Caco-2 (cell line): Measurements from ENCODE around the gene TRIM8. TPM values are rescaled to one million over a fixed set of nuclear protein-coding genes. Genes with fewer than 3 reads are reported as not detected.

Source experiments
- Bru-seq: library from RNA; stranded (reverse); fragments of 400-500 nt; gene quantifications from one replicate; lab custom pipeline; 2021; lab: Mats Ljungman, UMichigan
- BruChase-seq, 2 experiments: library from RNA; stranded (reverse); fragments of 400-500 nt; gene quantifications; one replicate each; lab custom pipeline; 2021; lab: Mats Ljungman, UMichigan
- BruUV-seq: library from RNA; stranded (reverse); fragments of 400-500 nt; replicated peaks from 2 replicates; lab custom pipeline; 2021; lab: Mats Ljungman, UMichigan
- CTCF ChIA-PET: fragments of 300-600 bp; sonication (Branson Sonifier 250); formaldehyde crosslinking; loops from one replicate; lab custom pipeline; 2022; ENCODE audit warnings: antibody characterized with exemption; lab: Charles Lee
- POLR2A ChIA-PET: fragments of 300-600 bp; sonication (Branson Sonifier 250); formaldehyde crosslinking; loops from one replicate; lab custom pipeline; 2022; ENCODE audit warnings: antibody characterized with exemption; lab: Charles Lee
- DNase-seq, 2 experiments: peaks; one replicate each; pipeline versions ENCODE4 v3.0.0 to v3.0.0-alpha.2; 2020 to 2022
- H3K27me3 ChIP-seq: replicated peaks from 2 replicates; pipeline ENCODE4 v1.6.0; 2011; ENCODE audit warnings: low read length; ENCODE audit not compliant: control insufficient read depth, insufficient read depth
- H3K36me3 ChIP-seq: 2 replicates; pipeline ENCODE4 v1.5.1; 2011; ENCODE audit warnings: low read length; ENCODE audit not compliant: control insufficient read depth, insufficient read depth
- H3K4me1 ChIP-seq: fragments of 250-450 bp; sonication (Bioruptor Pico); 2 replicates; pipeline ENCODE4 v1.5.1; 2020; ENCODE audit warnings: mild to moderate bottlenecking
- H3K4me3 ChIP-seq: 2 replicates; pipeline ENCODE4 v1.5.1; 2011; ENCODE audit warnings: low read depth, mild to moderate bottlenecking, control low read depth, low read length
- H3K9me3 ChIP-seq: fragments of 250-450 bp; sonication (Bioruptor Pico); 2 replicates; pipeline ENCODE4 v1.5.1; 2020; ENCODE audit warnings: mild to moderate bottlenecking, moderate library complexity
- H3K27ac Mint-ChIP-seq: one replicate; pipeline ENCODE4 v1.8.0; 2022; ENCODE audit warnings: mixed read lengths; ENCODE audit not compliant: unreplicated experiment
- H3K27me3 Mint-ChIP-seq: one replicate; pipeline ENCODE4 v1.8.0; 2022; ENCODE audit warnings: mixed read lengths; ENCODE audit not compliant: insufficient read depth, unreplicated experiment
- H3K36me3 Mint-ChIP-seq: one replicate; pipeline ENCODE4 v1.8.0; 2022; ENCODE audit warnings: mild to moderate bottlenecking, mixed read lengths; ENCODE audit not compliant: insufficient read depth, unreplicated experiment
- H3K4me1 Mint-ChIP-seq: one replicate; pipeline ENCODE4 v1.8.0; 2022; ENCODE audit warnings: low read depth, mixed read lengths; ENCODE audit not compliant: unreplicated experiment
- H3K4me3 Mint-ChIP-seq: one replicate; pipeline ENCODE4 v1.8.0; 2022; ENCODE audit warnings: mild to moderate bottlenecking, moderate library complexity, mixed read lengths; ENCODE audit not compliant: unreplicated experiment
- H3K9me3 Mint-ChIP-seq: one replicate; pipeline ENCODE4 v1.8.0; 2022; ENCODE audit warnings: mixed read lengths; ENCODE audit not compliant: unreplicated experiment
- intact Hi-C: fragments of 100-400 bp; cut with micrococcal nuclease; formaldehyde crosslinking; loops from one replicate; pipeline ENCODE4 v1.10.0; 2022; ENCODE audit not compliant: unreplicated experiment
- long read RNA-seq: library from polyadenylated mRNA; stranded (forward); transcript quantifications from one replicate; pipeline ENCODE4 v2.0.0, GENCODE V29; 2022
- total RNA-seq: library from RNA; stranded (reverse); gene quantifications from 2 replicates; pipeline ENCODE4 v1.2.3, GENCODE V29; 2022
- TF ChIP-seq, protein P1 (sequence below), 2 experiments: fragments of 200-600 bp in 1 of 2; IDR thresholded peaks; 1 replicate in 1 of 2; 2 replicates in 1 of 2; pipeline versions ENCODE4 v1.5.1 to v1.8.0; 2011 to 2022; ENCODE audit warnings: antibody characterized with exemption in 1 of 2, control low read depth in 1 of 2, inconsistent platforms in 1 of 2, low read depth in 1 of 2, low read length in 1 of 2, mild to moderate bottlenecking in 1 of 2, moderate library complexity in 1 of 2; ENCODE audit not compliant: insufficient read depth in 1 of 2, severe bottlenecking in 1 of 2, unreplicated experiment in 1 of 2

The TRIM8 gene, protein sequence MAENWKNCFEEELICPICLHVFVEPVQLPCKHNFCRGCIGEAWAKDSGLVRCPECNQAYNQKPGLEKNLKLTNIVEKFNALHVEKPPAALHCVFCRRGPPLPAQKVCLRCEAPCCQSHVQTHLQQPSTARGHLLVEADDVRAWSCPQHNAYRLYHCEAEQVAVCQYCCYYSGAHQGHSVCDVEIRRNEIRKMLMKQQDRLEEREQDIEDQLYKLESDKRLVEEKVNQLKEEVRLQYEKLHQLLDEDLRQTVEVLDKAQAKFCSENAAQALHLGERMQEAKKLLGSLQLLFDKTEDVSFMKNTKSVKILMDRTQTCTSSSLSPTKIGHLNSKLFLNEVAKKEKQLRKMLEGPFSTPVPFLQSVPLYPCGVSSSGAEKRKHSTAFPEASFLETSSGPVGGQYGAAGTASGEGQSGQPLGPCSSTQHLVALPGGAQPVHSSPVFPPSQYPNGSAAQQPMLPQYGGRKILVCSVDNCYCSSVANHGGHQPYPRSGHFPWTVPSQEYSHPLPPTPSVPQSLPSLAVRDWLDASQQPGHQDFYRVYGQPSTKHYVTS
- total RNA-seq (40.9 and 44.4 TPM in 2 replicates), Bru-seq, nascent RNA (percentile 64 among the genes with signal in this experiment), BruChase-seq, experiment 1, labeled RNA remaining after a 2-hour chase (percentile 70 among the genes with signal in this experiment), BruChase-seq, experiment 2, labeled RNA remaining after a 6-hour chase (percentile 77 among the genes with signal in this experiment)
- long read RNA-seq, full-length matches to known transcripts: 44 of 87 reads
- long read RNA-seq, partial matches to known transcripts: 4 of 87 reads
- long read RNA-seq, other reads (novel, unspliced or antisense): 39 of 87 reads

DNA sequence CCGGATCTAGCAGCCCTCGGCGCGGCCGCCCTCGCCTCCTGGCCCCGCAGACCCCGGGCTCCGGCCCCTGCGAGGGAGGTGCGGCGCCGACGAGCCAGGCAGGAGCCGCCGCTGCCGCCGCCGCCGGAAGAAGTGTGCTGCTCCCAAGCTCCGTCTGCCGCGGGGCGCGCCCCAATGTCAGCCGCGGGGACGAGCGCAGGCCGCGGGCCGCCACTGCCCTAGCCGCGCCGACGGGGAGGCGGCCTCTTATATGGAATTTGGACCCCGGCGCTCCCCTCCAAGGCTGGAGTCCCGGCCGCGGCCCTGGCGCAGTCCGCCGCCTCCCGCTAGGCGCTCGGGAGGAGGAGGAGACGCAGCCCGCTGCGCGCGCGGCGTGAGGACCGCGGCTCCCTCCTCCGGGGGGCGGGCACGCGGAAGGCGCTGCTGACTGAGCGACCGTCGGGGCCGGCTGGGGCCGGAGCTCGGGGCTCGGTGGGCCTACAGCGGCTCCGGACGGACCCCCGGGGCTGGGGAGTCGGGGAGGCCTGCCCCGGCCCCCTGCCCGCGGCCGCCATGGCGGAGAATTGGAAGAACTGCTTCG, at the start of gene TRIM8:
Gene TRIM8 (plus strand): TSS at position 414 of the 580 bp plus-strand sequence. CDS start 139 bp downstream, at position 553.
- BruUV-seq: no TSS peak
- Mint-ChIP-seq H3K4me3 (peak within 1 kb of the TSS; percentile 92), H3K4me1 (peaks cover 18% of the 10 kb centered on the region), H3K27ac (peak within 1 kb of the TSS; percentile 84), H3K27me3 (no peaks in the 10 kb centered on the region), H3K36me3 (peaks cover 23% of the 10 kb centered on the region), H3K9me3 (no peaks in the 10 kb centered on the region)
- no peaks in the 10 kb centered on the region for H3K27me3 ChIP-seq
- POLR2A ChIA-PET: interaction anchor here (0.5 to 0.8 kb wide), 2 partner anchors 16 to 70 kb away, joined by 3 to 9 read pairs; partner anchors contain the start of gene ARL3
- no peaks in the 10 kb centered on the region for H3K9me3 ChIP-seq
- intact Hi-C loops: loop anchor here (2.0 kb wide), 1 partner anchor 35 kb away; no protein-coding TSS in a partner anchor
- peak within 1 kb of the TSS; percentile 74 for H3K4me3 ChIP-seq
- peak; percentile 62 to 66 for DNase-seq
- H3K36me3 ChIP-seq: no peaks in the 10 kb centered on the region
- TF ChIP-seq, protein P1, sequence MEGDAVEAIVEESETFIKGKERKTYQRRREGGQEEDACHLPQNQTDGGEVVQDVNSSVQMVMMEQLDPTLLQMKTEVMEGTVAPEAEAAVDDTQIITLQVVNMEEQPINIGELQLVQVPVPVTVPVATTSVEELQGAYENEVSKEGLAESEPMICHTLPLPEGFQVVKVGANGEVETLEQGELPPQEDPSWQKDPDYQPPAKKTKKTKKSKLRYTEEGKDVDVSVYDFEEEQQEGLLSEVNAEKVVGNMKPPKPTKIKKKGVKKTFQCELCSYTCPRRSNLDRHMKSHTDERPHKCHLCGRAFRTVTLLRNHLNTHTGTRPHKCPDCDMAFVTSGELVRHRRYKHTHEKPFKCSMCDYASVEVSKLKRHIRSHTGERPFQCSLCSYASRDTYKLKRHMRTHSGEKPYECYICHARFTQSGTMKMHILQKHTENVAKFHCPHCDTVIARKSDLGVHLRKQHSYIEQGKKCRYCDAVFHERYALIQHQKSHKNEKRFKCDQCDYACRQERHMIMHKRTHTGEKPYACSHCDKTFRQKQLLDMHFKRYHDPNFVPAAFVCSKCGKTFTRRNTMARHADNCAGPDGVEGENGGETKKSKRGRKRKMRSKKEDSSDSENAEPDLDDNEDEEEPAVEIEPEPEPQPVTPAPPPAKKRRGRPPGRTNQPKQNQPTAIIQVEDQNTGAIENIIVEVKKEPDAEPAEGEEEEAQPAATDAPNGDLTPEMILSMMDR (IDR thresholded peaks at IDR 0.05; ENCODE audit: insufficient read depth in 1 of 2, low read depth in 1 of 2, low read length in 1 of 2, severe bottlenecking in 1 of 2, unreplicated experiment in 1 of 2): no peak
- peaks cover 11% of the 10 kb centered on the region for H3K4me1 ChIP-seq
- CTCF ChIA-PET: interaction anchor here (0.6 to 2.2 kb wide), 9 partner anchors 15 to 194 kb away, joined by 3 to 11 read pairs (median 5); partner anchors contain the start of genes ACTR1A and SUFU

DNA sequence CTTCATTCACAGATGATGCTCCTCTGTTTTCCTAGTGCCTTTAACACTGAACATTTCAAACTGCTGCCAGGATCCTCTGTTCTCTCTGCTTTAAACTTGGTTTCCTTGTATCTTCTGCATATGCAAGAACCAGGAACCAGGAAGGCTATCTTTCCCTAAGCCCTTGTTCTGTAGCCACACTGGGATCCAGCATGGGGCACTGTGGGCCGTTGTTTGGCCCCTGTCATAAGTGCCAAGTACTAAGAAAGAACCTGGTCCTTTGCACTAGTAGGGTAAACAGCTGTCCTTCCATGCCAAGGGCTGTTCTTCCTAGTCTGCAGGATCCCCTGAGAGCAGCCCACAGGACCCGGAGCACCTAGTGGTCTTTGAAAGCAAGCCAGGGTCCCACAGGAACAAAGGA, 49.0 kb upstream of the TRIM8 start:
- TF ChIP-seq, protein P1 (IDR thresholded peaks at IDR 0.05; ENCODE audit: insufficient read depth in 1 of 2, low read depth in 1 of 2, low read length in 1 of 2, severe bottlenecking in 1 of 2, unreplicated experiment in 1 of 2): no peak
- no TSS peak for BruUV-seq
- ChIA-PET POLR2A (no interaction called here), CTCF (interaction anchor here (1.2 to 1.9 kb wide), 3 partner anchors 11 to 87 kb away, joined by 3 to 16 read pairs (median 4); no protein-coding TSS in a partner anchor)
- no peak for DNase-seq
- Histone ChIP-seq H3K4me3 (no peak overlapping the region), H3K36me3 (no peaks in the 10 kb centered on the region), H3K9me3 (no peaks in the 10 kb centered on the region), H3K27me3 (no peaks in the 10 kb centered on the region), H3K4me1 (peaks cover 24% of the 10 kb centered on the region)
- no peaks in the 10 kb centered on the region for H3K27me3 Mint-ChIP-seq
- no peaks in the 10 kb centered on the region for H3K9me3 Mint-ChIP-seq
- intact Hi-C loops: no loop called here
- H3K4me3 Mint-ChIP-seq: no peak overlapping the region
- H3K36me3 Mint-ChIP-seq: no peaks in the 10 kb centered on the region
- peaks cover 9% of the 10 kb centered on the region for H3K4me1 Mint-ChIP-seq
- H3K27ac Mint-ChIP-seq: no peak overlapping the region
